IMR-90 (cell line): Measurements from ENCODE around the gene MLF2. TPM values are rescaled to one million over a fixed set of nuclear protein-coding genes. Genes with fewer than 3 reads are reported as not detected.

Experiments used
- ATAC-seq: fragments of 200-7000 bp; cut with Tn5 transposase; 2 replicates; pipeline ENCODE4 v1.9.1; 2020; ENCODE audit warnings: low read depth, mild to moderate bottlenecking, moderate library complexity
- BruUV-seq: library from RNA; stranded (reverse); fragments of 400-500 nt; replicated peaks from 2 replicates; lab custom pipeline; 2021; lab: Mats Ljungman, UMichigan
- CTCF ChIA-PET: fragments of 300-600 bp; formaldehyde crosslinking; extraction: SDS; loops from one replicate; lab custom pipeline; 2021; ENCODE audit warnings: antibody characterized with exemption; lab: Yijun Ruan, JAX
- POLR2A ChIA-PET: fragments of 300-600 bp; sonication (Branson Sonifier 250); formaldehyde crosslinking; loops from one replicate; lab custom pipeline; 2022; ENCODE audit warnings: antibody characterized with exemption; ENCODE audit not compliant: unreplicated experiment; lab: Charles Lee
- DNase-seq: peaks from one replicate; pipeline ENCODE4 v3.0.0; 2013
- H2AFZ ChIP-seq: replicated peaks from 2 replicates; pipeline ENCODE3; 2013; ENCODE audit warnings: low read length, mild to moderate bottlenecking; ENCODE audit not compliant: poor library complexity
- H2AK5ac ChIP-seq: 2 replicates; pipeline ENCODE4 v1.6.1; 2013; ENCODE audit warnings: low read depth, low read length, inconsistent platforms
- H2AK9ac ChIP-seq: replicated peaks from 2 replicates; pipeline ENCODE3; 2013; ENCODE audit warnings: mild to moderate bottlenecking, low read depth, low read length, moderate library complexity; ENCODE audit not compliant: poor library complexity
- H2BK120ac ChIP-seq: 2 replicates; pipeline ENCODE4 v1.6.1; 2013; ENCODE audit warnings: low read depth, low read length, inconsistent platforms
- H2BK15ac ChIP-seq: 3 replicates; pipeline ENCODE4 v1.6.1; 2013; ENCODE audit warnings: low read depth, low read length, inconsistent platforms
- H2BK20ac ChIP-seq: 2 replicates; pipeline ENCODE4 v1.6.1; 2013; ENCODE audit warnings: low read depth, mild to moderate bottlenecking, inconsistent platforms, low read length, moderate library complexity
- H2BK5ac ChIP-seq: 2 replicates; pipeline ENCODE4 v1.6.1; 2013; ENCODE audit warnings: mild to moderate bottlenecking, low read depth, low read length, inconsistent platforms; ENCODE audit not compliant: poor library complexity, severe bottlenecking
- H3K14ac ChIP-seq: replicated peaks from 2 replicates; pipeline ENCODE4 v1.6.1; 2013; ENCODE audit warnings: low read depth, low read length, inconsistent platforms
- H3K18ac ChIP-seq: 2 replicates; pipeline ENCODE4 v1.6.1; 2013; ENCODE audit warnings: low read depth, low read length, control low read depth
- H3K23ac ChIP-seq: 2 replicates; pipeline ENCODE4 v1.6.1; 2013; ENCODE audit warnings: low read depth, low read length, inconsistent platforms
- H3K27ac ChIP-seq: 2 replicates; pipeline ENCODE4 v1.5.1; 2013; ENCODE audit warnings: mild to moderate bottlenecking, control low read depth, low read length; ENCODE audit not compliant: insufficient read depth
- H3K27me3 ChIP-seq: 2 replicates; pipeline ENCODE4 v1.6.1; 2013; ENCODE audit warnings: low read length; ENCODE audit not compliant: control insufficient read depth, insufficient read depth
- H3K36me3 ChIP-seq: 2 replicates; pipeline ENCODE4 v1.6.1; 2013; ENCODE audit warnings: low read length, mixed read lengths; ENCODE audit not compliant: control insufficient read depth, insufficient read depth
- H3K4ac ChIP-seq: 2 replicates; pipeline ENCODE4 v1.6.1; 2013; ENCODE audit warnings: low read depth, low read length, inconsistent platforms
- H3K4me1 ChIP-seq: 2 replicates; pipeline ENCODE4 v1.6.1; 2013; ENCODE audit warnings: low read length, mixed read lengths; ENCODE audit not compliant: control insufficient read depth, insufficient read depth
- H3K4me2 ChIP-seq: 2 replicates; pipeline ENCODE4 v1.6.1; 2013; ENCODE audit warnings: low read depth, mild to moderate bottlenecking, control low read depth, low read length, moderate library complexity
- H3K4me3 ChIP-seq: 2 replicates; pipeline ENCODE4 v1.5.1; 2013; ENCODE audit warnings: low read depth, mild to moderate bottlenecking, control low read depth, low read length, moderate library complexity; ENCODE audit not compliant: insufficient read depth
- H3K56ac ChIP-seq: 2 replicates; pipeline ENCODE4 v1.6.1; 2013; ENCODE audit warnings: low read length, inconsistent platforms; ENCODE audit not compliant: insufficient read depth; ENCODE audit errors: extremely low read depth
- H3K79me1 ChIP-seq, 2 experiments: 2 replicates each; pipeline ENCODE4 v1.6.1; 2013; ENCODE audit warnings: low read length in 2 of 2, inconsistent platforms in 1 of 2, low read depth in 1 of 2
- H3K9ac ChIP-seq: 2 replicates; pipeline ENCODE4 v1.6.1; 2013; ENCODE audit warnings: low read depth, low read length, control low read depth
- H3K9me1 ChIP-seq: 2 replicates; pipeline ENCODE4 v1.6.1; 2013; ENCODE audit warnings: low read length, inconsistent platforms; ENCODE audit not compliant: insufficient read depth
- H3K9me3 ChIP-seq: 2 replicates; pipeline ENCODE4 v1.6.1; 2013; ENCODE audit warnings: low read length; ENCODE audit not compliant: control insufficient read depth, insufficient read depth
- H4K20me1 ChIP-seq: 2 replicates; pipeline ENCODE4 v1.6.1; 2013; ENCODE audit warnings: low read length, inconsistent platforms; ENCODE audit not compliant: insufficient read depth
- H4K5ac ChIP-seq: 2 replicates; pipeline ENCODE4 v1.6.1; 2013; ENCODE audit warnings: mild to moderate bottlenecking, low read depth, low read length, control low read depth
- H4K8ac ChIP-seq, 2 experiments: 2 replicates each; pipeline ENCODE4 v1.6.1; 2013; ENCODE audit warnings: low read depth in 2 of 2, low read length in 2 of 2, control low read depth in 1 of 2, inconsistent platforms in 1 of 2
- H4K91ac ChIP-seq: 2 replicates; pipeline ENCODE4 v1.6.1; 2013; ENCODE audit warnings: low read depth, low read length, inconsistent platforms; ENCODE audit not compliant: insufficient read depth
- BHLHE40 ChIP-seq: fragments of 150-350 bp; IDR thresholded peaks from 2 replicates; pipeline ENCODE4 v1.6.1; 2016; ENCODE audit warnings: mild to moderate bottlenecking, low read depth, low read length
- CEBPB ChIP-seq: IDR thresholded peaks from 2 replicates; pipeline ENCODE4 v1.6.1; 2012; ENCODE audit warnings: low read depth, low read length, improper control_type of control experiment
- CHD1 ChIP-seq: IDR thresholded peaks from 2 replicates; pipeline ENCODE4 v1.6.1; 2012; ENCODE audit warnings: low read depth, low read length, improper control_type of control experiment
- FOS ChIP-seq: fragments of 150-350 bp; IDR thresholded peaks from 2 replicates; pipeline ENCODE4 v1.6.1; 2016; ENCODE audit warnings: low read depth, low read length
- MAFK ChIP-seq: IDR thresholded peaks from 2 replicates; pipeline ENCODE4 v1.6.1; 2012; ENCODE audit warnings: low read depth, low read length, improper control_type of control experiment
- MAZ ChIP-seq: IDR thresholded peaks from 2 replicates; pipeline ENCODE4 v1.6.1; 2012; ENCODE audit warnings: low read depth, mild to moderate bottlenecking, low read length, improper control_type of control experiment, moderate library complexity, borderline replicate concordance
- MXI1 ChIP-seq: IDR thresholded peaks from 2 replicates; pipeline ENCODE4 v1.6.1; 2012; ENCODE audit warnings: low read depth, mild to moderate bottlenecking, low read length, moderate library complexity, borderline replicate concordance
- NFE2L2 ChIP-seq: fragments of 150-350 bp; IDR thresholded peaks from 2 replicates; pipeline ENCODE4 v1.6.1; 2016; ENCODE audit warnings: low read depth, mild to moderate bottlenecking, low read length
- POLR2A ChIP-seq: IDR thresholded peaks from 2 replicates; pipeline ENCODE4 v1.6.1; 2012; ENCODE audit warnings: mild to moderate bottlenecking, low read depth, low read length
- RAD21 ChIP-seq: IDR thresholded peaks from 2 replicates; pipeline ENCODE4 v1.6.1; 2012; ENCODE audit warnings: low read length, improper control_type of control experiment
- RFX5 ChIP-seq: IDR thresholded peaks from 2 replicates; pipeline ENCODE4 v1.8.0; 2012; ENCODE audit warnings: low read depth, mild to moderate bottlenecking, low read length, moderate library complexity
- SMC3 ChIP-seq: fragments of 150-350 bp; IDR thresholded peaks from 2 replicates; pipeline ENCODE4 v1.6.1; 2016; ENCODE audit warnings: low read depth, mild to moderate bottlenecking, antibody characterized with exemption, low read length, moderate library complexity
- USF2 ChIP-seq: fragments of 150-350 bp; IDR thresholded peaks from 2 replicates; pipeline ENCODE4 v1.6.1; 2017; ENCODE audit warnings: mild to moderate bottlenecking, antibody characterized with exemption, low read length, low read depth
- WGBS, 2 experiments: methylation state at CpG; one replicate each; pipeline versions ENCODE4 v1.1.5 to v1.1.7; 2013; ENCODE audit warnings: missing lambda C conversion rate in 2 of 2; ENCODE audit not compliant: insufficient read length in 1 of 2; ENCODE audit errors: extremely low coverage in 2 of 2; 5-methylcytosine and 5-hydroxymethylcytosine counted together
- dilution Hi-C: fragments of 300-500 bp; cut with HindIII; formaldehyde crosslinking; loops from one replicate; pipeline ENCODE4 v1.14.3; 2018; ENCODE audit warnings: low sequenced_read_pairs; ENCODE audit not compliant: unreplicated experiment
- in situ Hi-C: fragments of 300-500 bp; cut with MboI; formaldehyde crosslinking; loops from 3 replicates; pipeline ENCODE4 v1.14.3; 2019; ENCODE audit warnings: low sequenced_read_pairs, inconsistent platforms, mixed read lengths
- intact Hi-C: fragments of 100-400 bp; cut with micrococcal nuclease; formaldehyde crosslinking; loops from 2 replicates; pipeline ENCODE4 v1.10.0; 2022
- polyA plus RNA-seq, 3 experiments: library from polyadenylated mRNA; depleted of rRNA; stranded (reverse); fragments of >200 nt; gene quantifications; 2 replicates each; pipeline ENCODE4 v1.2.3, GENCODE V29; 2012; ENCODE audit warnings: low replicate concordance in 1 of 3
- total RNA-seq: library from RNA; depleted of rRNA; stranded (reverse); fragments of >200 nt; gene quantifications from 2 replicates; pipeline ENCODE4 v1.2.3, GENCODE V29; 2012
- TF ChIP-seq, protein P1 (sequence below): fragments of 150-350 bp; IDR thresholded peaks from 2 replicates; pipeline ENCODE4 v1.6.1; 2016; ENCODE audit warnings: low read depth, mild to moderate bottlenecking, low read length, moderate library complexity, borderline replicate concordance

MLF2 gene
- total and polyA plus RNA-seq, 2 of the 4 experiments (the other 2 are of a cell fraction) = 236 to 403 TPM

DNA sequence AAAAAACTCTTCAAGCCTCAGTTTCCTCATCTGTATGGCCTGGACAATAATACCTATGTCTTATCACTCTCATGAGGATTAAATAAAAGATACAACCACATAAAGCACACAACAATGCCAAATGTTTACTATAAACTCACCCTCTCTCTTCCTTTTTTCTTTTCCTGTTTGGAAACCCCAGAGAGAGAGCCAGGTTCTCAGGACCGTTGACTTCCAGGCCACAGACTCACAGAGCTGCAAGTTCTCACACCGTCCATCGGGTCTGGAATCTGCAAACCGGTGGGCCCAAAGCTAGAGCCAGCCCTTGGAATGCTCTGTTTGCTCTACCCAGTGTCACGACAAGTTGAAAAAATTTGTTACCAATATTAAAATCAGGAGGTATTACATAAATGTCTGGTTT is 31.8 kb upstream of the MLF2 start:
- Histone ChIP-seq H2BK120ac (no peak overlapping the region), H3K4me2 (no peak overlapping the region), H3K27ac (no peak overlapping the region), H3K4me1 (peaks cover 6% of the 10 kb centered on the region), H3K27me3 (no peaks in the 10 kb centered on the region), H2BK5ac (no peak overlapping the region), H3K56ac (no peak overlapping the region), H2AK9ac (no peak overlapping the region), H3K4me3 (no peak overlapping the region), H3K23ac (no peak overlapping the region), H4K20me1 (no peaks in the 10 kb centered on the region), H3K9me1 (peaks cover 8% of the 10 kb centered on the region; the same call in 1 of the 2 replicates), H2AFZ (no peak overlapping the region), H2BK20ac (no peak overlapping the region), H4K91ac (no peak overlapping the region), H3K14ac (no peak overlapping the region), H2BK15ac (no peak overlapping the region), H3K18ac (no peak overlapping the region), H4K5ac (no peak overlapping the region), H3K9me3 (no peaks in the 10 kb centered on the region), H3K4ac (no peak overlapping the region), H2AK5ac (no peak overlapping the region), H3K9ac (no peak overlapping the region), H3K36me3 (no peaks in the 10 kb centered on the region), H3K79me1 (peaks cover 0 to 3% of the 10 kb centered on the region in 2 experiments; a peak in 1 of 4 replicates), H4K8ac (no peak overlapping the region)
- TF ChIP-seq MXI1 = no peak
- no peak for TF ChIP-seq FOS
- no peak for TF ChIP-seq USF2
- TF ChIP-seq, protein P1, sequence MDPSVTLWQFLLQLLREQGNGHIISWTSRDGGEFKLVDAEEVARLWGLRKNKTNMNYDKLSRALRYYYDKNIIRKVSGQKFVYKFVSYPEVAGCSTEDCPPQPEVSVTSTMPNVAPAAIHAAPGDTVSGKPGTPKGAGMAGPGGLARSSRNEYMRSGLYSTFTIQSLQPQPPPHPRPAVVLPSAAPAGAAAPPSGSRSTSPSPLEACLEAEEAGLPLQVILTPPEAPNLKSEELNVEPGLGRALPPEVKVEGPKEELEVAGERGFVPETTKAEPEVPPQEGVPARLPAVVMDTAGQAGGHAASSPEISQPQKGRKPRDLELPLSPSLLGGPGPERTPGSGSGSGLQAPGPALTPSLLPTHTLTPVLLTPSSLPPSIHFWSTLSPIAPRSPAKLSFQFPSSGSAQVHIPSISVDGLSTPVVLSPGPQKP = no peak
- TF ChIP-seq RFX5 = no peak
- no peak for TF ChIP-seq RAD21
- no peak for TF ChIP-seq CEBPB
- TF ChIP-seq POLR2A = no peak
- TF ChIP-seq MAZ = no peak
- TF ChIP-seq SMC3 = no peak
- TF ChIP-seq MAFK = no peak
- TF ChIP-seq CHD1 = no peak
- no peak for TF ChIP-seq BHLHE40
- no peak for TF ChIP-seq NFE2L2
- dilution Hi-C loops (no loop called here), in situ Hi-C loops (no loop called here), intact Hi-C loops (no loop called here)
- ChIA-PET CTCF (interaction anchor here (0.5 to 0.9 kb wide), 3 partner anchors 8 to 51 kb away, joined by 3 read pairs; no protein-coding TSS in a partner anchor), POLR2A (no interaction called here)
- BruUV-seq = no TSS peak
- no CpG with 5 or more reads among the region's 5 CpGs for WGBS, 2 experiments
- DNase-seq (no peak), ATAC-seq (no peak)
